GM23248 (cell line): ENCODE data around the gene CABYR.

Source experiments
- EZH2 ChIP-seq: fragments of 200-600 bp; sonication (generic); IDR thresholded peaks from 2 replicates; pipeline ENCODE4 v1.6.1; 2018; ENCODE audit warnings: antibody characterized with exemption, mild to moderate bottlenecking; ENCODE audit not compliant: insufficient read depth, poor library complexity, severe bottlenecking
- EZH2phosphoT487 ChIP-seq: fragments of 200-600 bp; sonication (generic); IDR thresholded peaks from 2 replicates; pipeline ENCODE4 v1.6.1; 2018; ENCODE audit warnings: antibody characterized with exemption, moderate library complexity, mild to moderate bottlenecking, low read depth; ENCODE audit not compliant: insufficient read depth

DNA sequence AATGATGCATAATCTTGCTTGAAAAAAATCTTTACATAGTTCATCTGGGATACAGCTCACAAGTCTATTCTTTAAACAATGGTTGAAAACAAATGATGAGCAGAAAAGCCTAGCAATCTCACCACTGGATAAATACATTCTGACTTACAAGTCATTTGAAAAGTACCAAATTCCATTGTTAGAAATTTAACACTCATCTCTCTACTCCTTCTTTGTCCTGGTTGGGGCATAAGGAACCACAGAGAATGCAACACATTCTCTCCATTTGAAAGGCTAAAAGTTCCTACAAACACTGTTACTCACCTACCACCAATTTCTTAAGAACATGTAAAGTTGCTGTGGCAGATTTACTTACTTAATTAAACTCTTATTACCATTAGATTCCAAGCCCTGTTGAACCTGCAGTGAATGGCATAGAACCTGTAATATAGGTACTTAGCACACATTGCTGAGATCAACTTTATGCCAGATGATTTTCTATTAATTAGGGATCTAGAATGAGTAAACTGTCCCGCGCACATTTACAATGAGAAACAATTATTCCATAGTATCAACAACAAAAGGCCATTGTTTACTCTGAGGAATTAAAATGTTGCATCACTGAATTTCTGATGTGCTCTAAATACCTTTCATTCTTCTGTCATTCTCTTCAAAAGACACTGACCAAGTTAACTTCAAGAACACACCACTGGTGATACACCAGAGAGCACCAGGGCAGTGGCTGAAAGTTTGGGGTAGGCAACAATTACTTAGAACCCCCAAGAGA lies 69.6 kb downstream of the CABYR start:
- no peak for TF ChIP-seq EZH2
- no peak for TF ChIP-seq EZH2phosphoT487
